NCI-H187 treated with DMSO at 0.1 percent for 48 hours (cell line): ENCODE data around the gene FAAP20.
A peak's percentile ranks its signal among the peaks of the same experiment; 100 is the strongest.

ENCODE experiments used
- DNase-seq: peaks from one replicate; lab custom pipeline; 2025; lab: John Stamatoyannopoulos, UW

Gene FAAP20

DNA sequence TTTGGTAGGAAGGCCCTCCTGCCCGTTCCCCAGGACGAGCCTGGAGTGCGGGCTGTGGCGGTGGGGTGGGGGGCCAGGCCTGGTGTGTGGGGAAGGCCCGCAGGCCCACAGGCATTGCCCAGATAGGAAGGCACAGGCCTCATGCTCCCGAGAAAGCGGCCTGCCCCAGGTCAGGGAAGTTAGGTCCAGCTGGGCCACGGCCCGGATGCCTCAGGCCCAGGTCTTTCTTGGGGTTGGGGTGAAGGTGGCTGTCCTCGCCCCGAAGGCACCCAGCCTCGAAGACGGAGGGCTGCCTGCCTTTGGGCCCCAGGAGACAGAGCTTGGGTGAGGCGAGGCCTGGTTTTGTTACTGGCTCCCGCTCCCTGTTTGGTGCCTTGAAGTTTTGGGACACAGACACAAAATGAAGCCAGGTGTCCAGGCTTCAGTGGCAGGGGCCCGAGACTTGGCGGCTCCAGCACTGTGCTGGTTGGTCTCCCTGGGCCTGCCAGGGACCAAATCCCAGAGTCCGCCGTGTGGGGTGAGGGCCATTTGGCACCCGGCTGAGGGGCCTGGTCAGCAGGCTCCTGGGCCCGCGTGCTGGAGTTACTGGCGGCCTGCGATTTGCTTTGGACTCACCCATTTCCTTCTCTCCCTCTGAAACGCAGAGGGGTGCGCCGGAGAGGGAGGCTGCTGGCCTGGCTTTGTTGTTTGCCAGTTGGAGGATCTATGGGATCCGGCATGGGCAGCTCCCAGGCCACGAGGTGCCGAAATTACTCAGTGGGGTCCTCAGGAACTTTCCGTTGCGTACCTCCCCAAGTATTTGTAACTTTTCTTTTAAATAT is 35.5 kb upstream of the FAAP20 start:
- no peak for DNase-seq

DNA sequence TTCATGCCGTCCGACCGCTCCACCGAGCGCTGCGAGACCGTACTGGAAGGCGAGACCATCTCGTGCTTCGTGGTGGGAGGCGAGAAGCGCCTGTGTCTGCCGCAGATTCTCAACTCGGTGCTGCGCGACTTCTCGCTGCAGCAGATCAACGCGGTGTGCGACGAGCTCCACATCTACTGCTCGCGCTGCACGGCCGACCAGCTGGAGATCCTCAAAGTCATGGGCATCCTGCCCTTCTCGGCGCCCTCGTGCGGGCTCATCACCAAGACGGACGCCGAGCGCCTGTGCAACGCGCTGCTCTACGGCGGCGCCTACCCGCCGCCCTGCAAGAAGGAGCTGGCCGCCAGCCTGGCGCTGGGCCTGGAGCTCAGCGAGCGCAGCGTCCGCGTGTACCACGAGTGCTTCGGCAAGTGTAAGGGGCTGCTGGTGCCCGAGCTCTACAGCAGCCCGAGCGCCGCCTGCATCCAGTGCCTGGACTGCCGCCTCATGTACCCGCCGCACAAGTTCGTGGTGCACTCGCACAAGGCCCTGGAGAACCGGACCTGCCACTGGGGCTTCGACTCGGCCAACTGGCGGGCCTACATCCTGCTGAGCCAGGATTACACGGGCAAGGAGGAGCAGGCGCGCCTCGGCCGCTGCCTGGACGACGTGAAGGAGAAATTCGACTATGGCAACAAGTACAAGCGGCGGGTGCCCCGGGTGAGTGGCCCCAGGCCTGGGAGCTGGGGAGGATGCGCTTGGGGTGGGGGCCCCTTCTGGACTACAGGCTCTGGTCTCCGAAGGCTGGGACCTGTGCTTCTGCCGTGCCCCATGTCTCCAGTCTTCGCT is 34.7 kb upstream of the FAAP20 start:
- no peak for DNase-seq

DNA sequence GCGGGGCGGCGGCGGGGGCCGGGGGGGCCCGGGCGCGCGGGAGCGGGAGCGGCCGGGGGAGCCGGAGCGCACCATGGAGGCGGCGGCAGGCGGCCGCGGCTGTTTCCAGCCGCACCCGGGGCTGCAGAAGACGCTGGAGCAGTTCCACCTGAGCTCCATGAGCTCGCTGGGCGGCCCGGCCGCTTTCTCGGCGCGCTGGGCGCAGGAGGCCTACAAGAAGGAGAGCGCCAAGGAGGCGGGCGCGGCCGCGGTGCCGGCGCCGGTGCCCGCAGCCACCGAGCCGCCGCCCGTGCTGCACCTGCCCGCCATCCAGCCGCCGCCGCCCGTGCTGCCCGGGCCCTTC is 34.1 kb upstream of the FAAP20 start:
- no peak for DNase-seq

DNA sequence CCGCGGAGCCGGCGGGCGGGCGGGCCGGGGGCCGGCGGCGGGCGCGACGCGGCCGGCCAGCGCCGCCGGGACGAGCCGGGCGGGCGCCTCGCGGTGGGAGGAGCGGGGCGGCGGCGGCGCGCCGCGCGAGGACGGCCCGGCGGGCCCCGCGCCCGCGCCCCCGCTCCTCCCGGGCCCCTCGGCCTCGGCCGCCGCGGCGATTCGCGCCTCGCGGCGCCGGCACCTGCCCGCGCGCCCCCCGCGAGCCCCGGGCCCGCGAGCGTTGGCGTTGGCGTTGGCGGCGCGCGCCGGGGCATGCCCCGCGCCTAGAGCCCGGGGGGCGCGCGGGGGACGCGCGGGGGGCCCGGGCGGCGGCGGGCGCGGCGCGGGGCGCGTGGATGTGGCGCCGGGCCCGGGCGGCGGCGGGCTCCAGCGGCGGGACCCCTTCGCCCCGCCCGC is 33.6 kb upstream of the FAAP20 start, which contains the start of gene SKI:
Gene SKI (plus strand): TSS at position 163 of the 438 bp plus-strand sequence. CDS start 448 bp downstream, outside the sequence.
- DNase-seq, result no peak

DNA sequence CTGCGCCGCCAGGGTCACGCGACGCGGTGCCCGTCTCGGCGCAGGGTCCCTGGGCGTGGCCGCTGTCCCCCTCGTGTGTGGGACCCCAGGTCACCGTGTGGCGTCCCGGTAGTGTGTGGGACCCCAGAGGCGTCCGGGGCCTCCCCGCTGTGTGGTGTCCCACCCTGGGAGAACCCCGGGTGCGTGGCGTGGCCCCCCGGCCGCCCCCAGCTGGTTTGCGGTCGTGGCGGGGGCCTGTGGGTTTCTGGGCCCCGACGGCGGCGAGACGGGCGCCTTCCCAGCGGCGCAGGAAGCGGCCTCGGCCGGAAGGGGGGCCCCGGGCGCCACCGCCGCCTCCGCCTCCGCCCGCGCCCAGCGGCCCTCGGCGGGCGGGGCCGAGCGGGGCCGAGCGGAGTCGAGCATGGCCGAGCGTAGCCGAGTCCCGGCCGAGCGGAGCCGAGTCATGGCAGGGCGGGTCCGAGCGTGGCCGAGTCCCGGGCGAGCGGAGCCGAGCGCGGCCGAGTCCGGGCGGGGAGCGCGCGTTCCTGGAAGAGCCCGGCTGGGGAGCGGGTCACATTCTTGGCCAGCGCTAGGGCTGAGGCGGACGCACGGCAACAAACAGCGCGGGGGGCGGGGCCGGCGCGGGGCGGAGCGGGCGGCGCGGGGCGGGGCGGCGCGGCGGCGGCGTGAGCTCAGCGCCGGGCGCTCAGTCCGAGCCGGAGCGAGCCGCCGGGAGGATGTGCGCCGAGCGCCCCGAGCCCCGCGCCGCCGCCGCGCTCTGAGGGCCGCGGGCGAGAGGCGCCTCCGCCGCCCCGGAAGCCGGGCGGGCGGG is 33.0 kb upstream of the FAAP20 start:
- peak; percentile 77 for DNase-seq

DNA sequence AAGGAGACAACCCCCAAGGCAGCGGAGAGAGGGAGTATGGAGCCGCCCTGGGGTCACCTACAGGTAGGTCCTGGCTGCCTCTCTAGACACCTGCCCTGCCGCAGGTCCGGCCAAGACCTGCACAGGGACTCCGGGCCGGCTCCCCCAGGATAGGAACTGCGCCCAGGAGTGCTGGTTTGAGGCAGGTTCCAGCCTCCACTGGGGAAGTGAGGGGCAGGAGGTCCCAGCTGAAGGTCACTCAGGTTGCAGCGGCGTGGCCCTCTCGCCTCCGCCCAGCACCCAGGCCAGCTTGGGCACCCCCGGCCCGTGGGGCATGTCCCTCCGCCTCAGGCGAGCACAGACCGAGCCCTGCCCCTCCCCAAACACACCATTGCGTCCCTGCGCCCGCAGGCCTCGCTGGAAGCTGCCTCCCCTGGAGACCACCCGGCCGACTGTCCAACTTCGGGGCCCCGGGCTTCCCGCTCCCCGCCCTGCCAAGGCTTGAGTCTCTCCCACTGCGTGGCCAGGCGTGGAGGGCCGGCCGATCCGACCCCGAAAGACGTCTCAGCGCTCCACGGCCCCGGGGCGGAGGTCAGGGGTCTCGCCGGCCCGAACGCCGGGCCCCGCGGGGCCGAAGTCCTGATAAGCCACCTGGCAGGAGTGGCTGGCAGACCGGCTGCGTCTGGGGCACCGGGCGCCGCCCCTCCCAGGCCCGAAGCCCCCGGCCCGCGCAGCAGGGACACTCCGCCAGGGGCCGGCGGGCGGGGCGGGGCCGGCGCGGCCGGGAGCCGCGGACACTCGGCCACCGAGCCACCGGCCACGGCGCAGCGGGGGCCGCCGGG is 32.2 kb upstream of the FAAP20 start:
- no peak for DNase-seq

DNA sequence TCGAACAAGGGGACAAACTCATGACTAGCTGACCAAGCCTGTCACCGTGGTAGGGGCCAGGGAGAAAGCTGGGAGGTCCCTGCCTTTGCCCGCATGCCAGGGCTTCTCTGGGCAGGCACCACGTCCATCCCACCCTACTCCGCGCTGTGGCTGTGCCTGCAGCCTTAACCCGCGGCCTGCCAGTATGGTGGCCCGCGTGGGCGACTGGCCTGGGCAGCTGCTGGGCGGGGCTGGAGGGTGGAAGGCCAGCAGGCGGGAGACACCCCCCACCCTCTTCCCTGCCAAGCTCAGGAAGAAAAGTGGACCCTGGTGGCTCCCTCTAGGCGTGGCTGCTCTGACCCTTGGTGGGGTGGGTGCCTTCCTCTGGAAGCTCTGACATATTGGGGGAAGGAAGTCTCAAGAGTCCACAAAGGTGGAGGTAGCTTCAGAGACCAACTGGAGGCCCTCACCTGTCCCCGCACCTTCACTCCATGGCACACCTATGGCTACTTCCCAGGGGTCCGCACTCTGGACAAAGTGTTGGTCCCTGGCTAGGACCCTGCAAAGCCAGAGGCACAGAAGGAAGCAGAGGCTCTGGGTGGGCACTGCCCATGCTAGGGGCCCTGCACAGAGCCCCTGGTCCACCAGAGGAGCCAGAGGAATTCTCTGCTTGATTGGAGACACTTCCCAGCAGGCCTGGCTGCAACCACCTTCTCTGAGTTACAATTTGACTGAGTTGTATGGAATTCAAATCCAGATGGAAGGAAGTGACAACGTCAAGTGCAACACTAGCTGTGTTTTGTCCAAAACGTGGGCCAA is 30.3 kb upstream of the FAAP20 start:
- no peak for DNase-seq

DNA sequence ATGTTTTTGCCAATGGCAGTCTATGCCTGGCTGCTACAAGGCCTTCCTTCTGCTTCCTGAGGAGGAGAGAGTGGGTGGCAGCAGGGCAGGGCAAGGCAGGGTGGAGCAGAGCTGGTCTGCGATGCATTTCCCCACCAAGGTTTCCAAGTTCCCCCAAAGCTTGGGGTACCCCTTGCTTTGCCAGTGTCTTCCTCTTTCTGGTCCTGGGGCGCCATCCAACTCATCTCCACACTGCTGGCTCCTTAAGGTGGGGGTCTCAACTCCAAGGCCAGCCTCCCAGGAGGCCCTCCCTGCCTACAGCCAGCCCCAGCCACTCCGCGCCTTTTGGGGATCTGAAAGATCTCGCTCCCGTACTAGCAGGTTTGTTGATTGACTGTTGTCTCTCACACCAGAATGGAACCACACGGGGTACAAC is 29.6 kb upstream of the FAAP20 start:
- no peak for DNase-seq

DNA sequence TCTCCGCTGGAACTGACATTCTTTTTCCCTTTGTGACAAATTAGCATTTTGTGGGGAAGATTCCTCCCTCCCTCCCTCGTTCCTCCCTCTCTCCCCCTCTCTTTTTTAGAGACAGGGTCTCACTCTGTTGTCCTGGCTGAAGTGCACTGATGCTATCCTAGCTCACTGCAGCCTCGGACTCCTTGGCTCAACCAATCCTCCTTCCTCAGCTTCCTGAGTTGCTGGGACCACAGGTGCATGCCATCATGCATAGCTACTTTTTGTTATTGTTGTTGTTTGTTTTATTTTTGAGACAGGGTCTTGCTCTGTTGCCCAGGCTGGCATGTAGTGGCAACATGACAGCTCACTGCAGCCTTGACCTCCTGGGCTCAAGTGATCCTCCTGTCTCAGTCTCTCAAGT is 26.7 kb upstream of the FAAP20 start:
- no peak for DNase-seq

DNA sequence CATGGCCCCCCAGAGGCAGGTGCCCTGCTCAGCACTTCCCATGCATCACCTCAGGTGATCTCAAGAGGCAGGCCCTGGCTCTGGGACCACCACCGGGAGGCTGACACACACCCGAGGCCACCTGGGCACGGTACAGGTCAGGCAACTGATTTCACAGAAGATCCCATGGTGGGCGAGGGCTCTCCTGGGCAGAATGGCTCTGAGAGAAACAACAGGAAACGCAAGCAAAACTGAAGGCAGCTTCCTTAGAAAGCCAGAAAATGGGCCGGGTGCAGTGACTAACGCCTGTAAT is 22.1 kb upstream of the FAAP20 start:
- no peak for DNase-seq

DNA sequence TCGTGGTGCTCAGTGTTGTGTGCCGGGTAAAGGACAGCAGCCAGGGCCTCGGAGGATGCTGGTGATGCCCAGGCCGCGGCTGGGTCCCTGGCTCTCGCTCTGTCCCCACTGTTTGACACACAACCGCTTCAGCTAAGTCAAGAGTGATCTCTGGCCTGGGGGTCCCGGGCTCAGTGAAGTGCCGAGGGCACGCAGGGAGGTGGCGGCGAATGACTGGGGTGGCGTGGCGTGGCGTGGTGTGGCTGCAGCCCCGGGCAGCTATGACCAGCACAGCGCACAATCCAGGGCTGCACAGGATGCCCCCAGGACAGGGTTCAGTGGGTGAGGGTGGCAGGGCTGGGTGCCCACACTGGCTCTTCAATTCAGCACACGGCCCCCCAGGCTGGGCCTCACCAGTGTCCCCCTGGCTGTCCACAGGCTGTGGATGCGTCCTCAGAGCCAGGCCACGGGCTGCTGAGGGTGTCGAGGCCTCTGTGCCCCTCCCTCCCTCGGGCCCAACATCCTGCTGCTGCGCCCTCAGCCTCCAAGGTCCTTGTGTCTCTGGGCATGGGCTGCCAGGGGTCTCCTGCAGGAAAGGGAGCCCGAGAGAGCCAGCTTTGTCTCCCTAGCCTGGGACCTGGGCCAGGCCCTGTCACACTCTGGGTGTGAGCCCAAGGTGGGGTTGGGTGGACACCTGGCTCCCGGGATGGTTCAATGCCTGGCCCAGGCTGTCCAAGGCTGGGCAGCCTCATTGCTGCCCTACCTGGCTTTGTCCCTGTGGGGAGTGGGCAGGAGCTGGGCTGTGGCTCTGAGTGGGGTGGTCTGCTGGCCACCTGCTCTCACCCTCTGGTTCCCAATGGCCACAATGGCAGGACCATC is 21.6 kb upstream of the FAAP20 start:
- DNase-seq, result no peak

DNA sequence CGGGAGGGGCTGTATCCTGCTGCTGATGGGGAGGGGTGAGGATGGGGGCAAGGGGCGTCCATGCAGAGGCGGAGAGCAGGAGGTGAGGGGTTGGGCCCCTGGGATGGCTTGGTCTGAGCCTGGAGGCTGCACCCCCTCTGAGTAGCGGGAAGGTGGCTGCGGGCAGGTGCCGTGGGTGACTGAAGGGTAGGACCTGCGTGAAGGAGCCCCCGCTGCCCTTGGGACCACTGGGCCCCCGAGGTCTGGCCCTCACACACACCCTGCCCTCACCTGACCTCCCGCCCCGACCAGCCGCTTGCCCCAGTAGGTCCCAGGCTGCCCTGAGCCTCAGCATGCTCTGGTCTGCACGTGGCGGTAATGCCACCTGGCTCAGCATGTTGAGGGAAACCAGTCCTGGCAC is 20.8 kb upstream of the FAAP20 start:
- no peak for DNase-seq

DNA sequence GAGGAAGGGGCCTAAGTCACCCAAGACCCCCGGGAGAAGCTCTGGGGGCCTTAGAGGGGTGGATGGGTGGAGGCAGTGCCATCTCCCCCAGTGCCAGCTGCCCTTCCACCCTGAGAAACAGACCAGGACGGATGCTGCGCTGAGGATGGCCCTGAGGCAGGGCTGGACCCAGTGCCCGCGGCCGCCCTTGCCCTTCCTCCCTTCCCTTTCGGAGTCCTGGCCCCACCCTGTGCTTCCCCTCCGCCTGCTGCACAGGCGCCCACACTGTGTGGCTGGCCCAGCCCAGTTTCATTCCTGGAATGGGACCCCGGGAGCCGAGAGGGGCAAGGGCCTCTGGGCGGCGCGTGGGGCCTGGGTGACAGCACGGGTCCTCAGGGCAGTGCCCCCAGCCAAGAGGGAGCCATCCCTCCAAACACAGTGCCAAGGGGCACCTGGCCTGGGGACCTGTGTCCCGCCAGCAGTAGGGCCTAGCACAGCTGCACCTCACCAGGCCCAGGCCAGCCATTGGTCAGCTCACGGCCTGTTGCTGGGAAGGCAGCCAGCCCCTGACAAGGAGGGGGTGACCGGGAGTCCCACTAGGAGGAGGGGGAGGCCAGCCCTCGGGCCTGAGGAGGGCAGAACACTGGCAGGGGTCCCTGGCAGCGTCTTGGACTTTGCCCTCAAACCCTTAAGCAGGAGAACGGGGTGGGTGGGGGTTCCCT is 20.1 kb upstream of the FAAP20 start:
- no peak for DNase-seq

DNA sequence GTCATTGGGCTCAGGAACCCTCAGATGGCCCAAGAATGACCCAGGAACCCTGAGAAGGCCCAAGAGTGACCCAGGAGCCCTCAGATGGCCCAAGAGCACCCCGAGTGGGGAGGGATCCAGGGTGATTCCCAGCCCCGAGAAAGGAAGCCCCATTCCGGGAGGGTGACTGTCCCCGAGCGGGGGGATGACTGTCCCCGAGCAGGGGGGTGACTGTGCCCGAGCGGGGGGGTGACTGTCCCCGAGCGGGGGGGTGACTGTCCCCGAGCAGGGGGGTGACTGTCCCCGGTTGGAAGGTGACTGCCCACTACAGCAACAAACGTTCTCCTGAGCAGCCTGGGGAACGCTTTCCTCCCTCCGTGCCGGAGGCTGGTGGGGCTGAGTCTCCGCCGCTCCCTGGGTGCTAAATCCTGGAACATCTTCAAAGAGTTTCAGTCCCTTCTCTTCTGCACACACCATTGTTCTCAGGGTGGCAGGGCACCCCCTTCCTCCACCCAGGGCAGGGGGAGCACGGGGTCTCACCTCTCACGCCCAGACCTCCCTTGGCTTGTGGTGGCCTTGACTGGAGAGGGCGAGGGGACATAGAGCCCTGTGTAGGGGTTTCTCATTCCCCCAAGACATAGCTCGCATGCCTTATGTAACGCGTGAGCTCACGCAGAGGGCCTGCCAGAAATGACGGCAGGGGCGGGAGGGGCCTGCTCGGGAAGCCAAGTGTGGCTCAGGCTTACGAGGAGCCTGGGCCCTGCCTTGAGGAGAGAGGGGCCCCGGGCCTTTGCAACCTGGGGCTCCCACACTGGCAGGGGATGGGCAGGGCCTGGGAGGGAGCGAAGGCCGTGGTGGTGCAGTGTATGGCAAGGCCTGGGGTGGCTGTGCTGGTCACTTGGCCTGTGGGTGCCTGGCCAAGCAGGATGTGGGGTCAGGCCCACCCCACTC is 19.3 kb upstream of the FAAP20 start:
- DNase-seq, result no peak

DNA sequence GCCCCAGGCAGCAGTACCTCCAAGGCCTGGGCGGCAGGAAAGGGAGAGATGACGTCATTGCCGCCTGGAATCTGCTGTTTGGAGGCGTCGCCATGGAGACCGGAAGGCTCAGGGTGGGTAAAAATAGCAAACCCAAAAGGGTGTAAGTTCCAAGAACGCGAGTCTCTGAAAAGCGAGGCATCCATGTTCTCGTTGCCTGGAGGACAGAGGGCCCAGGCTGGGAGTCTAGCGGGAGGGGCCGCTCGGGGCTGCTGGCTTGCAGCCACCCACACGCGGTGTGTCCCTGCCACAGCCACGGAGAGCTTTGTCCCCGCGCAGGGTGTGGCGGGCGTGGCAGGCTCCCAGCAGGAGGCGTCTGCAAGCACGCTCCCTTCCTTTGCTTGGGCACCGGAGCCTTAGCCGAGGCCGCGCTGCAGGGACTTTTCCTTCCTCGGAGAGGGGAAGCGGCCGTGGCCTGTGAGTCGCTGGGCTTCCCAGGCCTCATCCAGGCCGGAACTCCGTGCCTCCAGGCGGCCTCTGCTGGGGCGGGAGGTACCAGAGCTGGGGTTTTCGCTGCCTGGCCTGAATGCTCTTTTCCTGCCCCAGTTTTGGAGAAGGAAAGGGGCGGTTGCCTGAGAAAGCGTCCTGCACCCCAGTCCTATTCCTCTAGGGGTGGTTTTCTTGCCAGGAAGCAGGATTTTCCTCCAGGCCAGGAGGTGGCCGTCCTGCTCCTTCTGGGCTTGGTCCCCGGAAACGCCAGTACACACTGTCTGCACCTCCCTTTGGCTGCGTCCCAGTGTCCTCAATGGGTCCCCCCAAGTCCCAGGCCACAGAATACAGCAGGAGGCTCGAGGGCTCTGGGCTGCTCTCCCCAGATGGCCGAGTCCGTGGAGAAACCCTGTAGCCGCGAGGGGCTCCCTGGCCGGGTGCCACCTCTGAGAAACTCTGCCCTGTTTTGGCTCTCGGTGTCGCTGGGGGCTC is 18.2 kb upstream of the FAAP20 start:
- no peak for DNase-seq

DNA sequence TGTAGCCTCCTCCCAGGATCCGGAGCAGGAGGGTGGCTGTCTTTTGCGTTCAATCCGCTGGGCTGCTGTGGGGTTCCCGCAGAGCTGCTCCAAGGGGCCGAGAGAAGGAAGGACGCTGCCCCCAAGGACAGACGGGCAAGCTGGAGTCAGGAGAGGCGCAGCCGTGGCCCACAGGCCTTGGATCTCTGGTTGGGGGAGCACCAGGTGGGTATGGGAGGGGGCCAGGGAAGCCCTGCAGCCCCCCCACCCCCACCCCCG is 17.6 kb upstream of the FAAP20 start:
- DNase-seq, result no peak

DNA sequence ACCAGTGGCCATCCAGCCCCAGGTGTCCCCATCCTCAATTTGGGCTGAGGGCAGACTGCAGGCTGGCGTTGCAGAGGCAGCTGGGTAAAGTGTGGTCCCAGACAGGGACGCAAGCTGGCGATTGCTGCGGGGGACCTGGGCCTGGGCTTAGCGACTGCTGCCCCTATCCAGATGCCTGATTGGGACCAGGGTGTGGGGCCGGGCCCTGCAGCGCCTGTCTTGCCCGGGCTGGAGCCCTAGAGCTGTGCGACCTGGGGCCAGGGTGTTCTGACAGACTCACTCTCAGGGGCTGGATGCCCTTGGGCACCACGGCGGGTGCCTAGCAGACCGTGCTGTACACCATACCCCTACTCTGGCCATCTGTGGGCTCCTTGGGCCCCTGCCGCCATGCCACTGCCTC is 16.2 kb upstream of the FAAP20 start:
- no peak for DNase-seq
